Naive thymus-derived CD4-positive, alpha-beta T cell (primary cell): ENCODE results near the gene SHROOM4. TPM values are rescaled to one million over a fixed set of nuclear protein-coding genes. Genes with fewer than 3 reads are reported as not detected.

Experiments
- ATAC-seq: fragments of 150-1000 bp; cut with Tn5 transposase; 2 replicates; pipeline ENCODE4 v1.10.0; 2021; ENCODE audit warnings: mild to moderate bottlenecking, moderate library complexity
- CTCF ChIA-PET: fragments of 350-600 bp; sonication (Branson Sonifier 250); formaldehyde crosslinking; loops from one replicate; lab custom pipeline; 2021; ENCODE audit warnings: antibody characterized with exemption; lab: Charles Lee
- POLR2A ChIA-PET: fragments of 350-600 bp; sonication (Branson Sonifier 250); formaldehyde crosslinking; loops from one replicate; lab custom pipeline; 2021; ENCODE audit warnings: antibody characterized with exemption, inconsistent platforms; lab: Charles Lee
- DNase-seq, 9 donors: peaks; one replicate each; pipeline versions ENCODE4 v3.0.0 to v3.0.0-alpha.2; 2020 to 2022; ENCODE audit warnings: mixed read lengths in 1 of 9
- H3K27ac ChIP-seq: one replicate; pipeline ENCODE4 v1.7.0; 2013; ENCODE audit warnings: mild to moderate bottlenecking, low read depth, low read length, moderate library complexity
- H3K27me3 ChIP-seq, 2 donors: one replicate each; pipeline ENCODE4 v1.7.0; 2013; ENCODE audit warnings: low read length in 2 of 2, mild to moderate bottlenecking in 2 of 2, moderate library complexity in 2 of 2; ENCODE audit not compliant: control insufficient read depth in 2 of 2, insufficient read depth in 2 of 2
- H3K36me3 ChIP-seq, 3 experiments: 1 replicate in 2 of 3; 2 replicates in 1 of 3; pipeline ENCODE4 v1.7.0; 2013; ENCODE audit warnings: low read length in 3 of 3, mild to moderate bottlenecking in 3 of 3, moderate library complexity in 1 of 3; ENCODE audit not compliant: insufficient read depth in 3 of 3, control insufficient read depth in 2 of 3
- H3K4me1 ChIP-seq, 2 donors: one replicate each; pipeline ENCODE4 v1.7.0; 2013; ENCODE audit warnings: low read length in 2 of 2, mild to moderate bottlenecking in 2 of 2, moderate library complexity in 1 of 2; ENCODE audit not compliant: control insufficient read depth in 2 of 2, insufficient read depth in 2 of 2
- H3K4me3 ChIP-seq: 2 replicates; pipeline ENCODE4 v1.7.0; 2013; ENCODE audit warnings: mild to moderate bottlenecking, low read length
- H3K9me3 ChIP-seq, 3 experiments: 1 replicate in 2 of 3; 2 replicates in 1 of 3; pipeline ENCODE4 v1.7.0; 2013; ENCODE audit warnings: low read length in 3 of 3; ENCODE audit not compliant: control insufficient read depth in 2 of 3
- H3K27ac Mint-ChIP-seq, 9 donors: one replicate each; pipeline ENCODE4 v1.8.0; 2020 to 2022; ENCODE audit warnings: mixed read lengths in 9 of 9, mild to moderate bottlenecking in 8 of 9, moderate library complexity in 5 of 9, inconsistent platforms in 2 of 9
- H3K27me3 Mint-ChIP-seq, 5 donors: one replicate each; pipeline ENCODE4 v1.8.0; 2021 to 2022; ENCODE audit warnings: mixed read lengths in 5 of 5, mild to moderate bottlenecking in 1 of 5
- H3K36me3 Mint-ChIP-seq, 5 donors: one replicate each; pipeline ENCODE4 v1.8.0; 2020 to 2022; ENCODE audit warnings: mixed read lengths in 5 of 5, mild to moderate bottlenecking in 3 of 5, inconsistent platforms in 1 of 5
- H3K4me1 Mint-ChIP-seq, 7 donors: one replicate each; pipeline ENCODE4 v1.8.0; 2020 to 2022; ENCODE audit warnings: mixed read lengths in 7 of 7, mild to moderate bottlenecking in 3 of 7, inconsistent platforms in 1 of 7
- H3K4me3 Mint-ChIP-seq, 10 donors: one replicate each; pipeline ENCODE4 v1.8.0; 2020 to 2022; ENCODE audit warnings: mild to moderate bottlenecking in 10 of 10, mixed read lengths in 10 of 10, moderate library complexity in 6 of 10, inconsistent platforms in 2 of 10
- H3K9me3 Mint-ChIP-seq, 11 donors: one replicate each; pipeline ENCODE4 v1.8.0; 2020 to 2022; ENCODE audit warnings: mixed read lengths in 11 of 11, mild to moderate bottlenecking in 4 of 11, inconsistent platforms in 1 of 11, moderate library complexity in 1 of 11
- intact Hi-C, 2 donors: fragments of 100-400 bp; cut with micrococcal nuclease; formaldehyde crosslinking; loops; one replicate each; pipeline ENCODE4 v1.15.1; 2023
- polyA plus RNA-seq, 2 donors: library from polyadenylated mRNA; unstranded; fragments of 300-500 nt; fragmentation: Illumina TruSeq; gene quantifications; one replicate each; pipeline ENCODE4 v1.2.3, GENCODE V29; 2021
- total RNA-seq, 6 experiments: library from RNA in 5 of 6; stranded (reverse) in 5 of 6; gene quantifications; 1 replicate in 5 of 6; 2 replicates in 1 of 6; pipeline ENCODE4 v1.2.3 and lab custom pipeline; 2021 to 2026

SHROOM4 gene
- total and polyA plus RNA-seq, 7 experiments from 2014 or later, result 0.05 TPM; not detected in 6

DNA sequence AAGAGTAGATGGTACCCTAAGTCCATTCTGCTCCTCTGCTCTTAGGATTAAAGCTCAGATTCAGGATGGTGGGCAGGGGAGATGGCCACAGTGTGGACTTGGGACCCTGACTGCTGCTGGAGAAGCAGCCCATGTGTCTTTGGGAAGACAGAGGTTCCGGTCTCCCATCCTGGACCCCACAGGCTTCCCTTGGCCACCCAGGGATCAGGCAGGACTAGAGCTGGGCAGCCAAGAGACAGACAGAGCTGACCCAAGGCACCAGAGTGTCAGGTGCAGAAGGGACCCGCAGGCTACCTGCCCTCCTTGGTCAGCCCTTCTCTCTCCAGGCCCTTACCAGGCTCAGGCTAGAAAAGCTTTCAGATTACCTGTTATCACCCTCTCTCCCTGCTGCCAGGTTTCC, 25.7 kb upstream of the SHROOM4 start:
- Histone ChIP-seq H3K27ac (no peak overlapping the region), H3K4me1 (no peaks in the 10 kb centered on the region), H3K36me3 (no peaks in the 10 kb centered on the region), H3K27me3 (no peaks in the 10 kb centered on the region), H3K4me3 (no peak overlapping the region), H3K9me3 (no peaks in the 10 kb centered on the region)
- no peak overlapping the region for H3K4me3 Mint-ChIP-seq
- CTCF ChIA-PET, result no interaction called here
- no peak overlapping the region for H3K27ac Mint-ChIP-seq
- no peaks in the 10 kb centered on the region for H3K4me1 Mint-ChIP-seq
- no peaks in the 10 kb centered on the region for H3K36me3 Mint-ChIP-seq
- ATAC-seq, result no peak
- H3K27me3 Mint-ChIP-seq, result peaks cover 0 to 5% (median 0%) of the 10 kb centered on the region in 5 donors
- no peak for DNase-seq
- H3K9me3 Mint-ChIP-seq, result peaks cover 0 to 2% (median 0%) of the 10 kb centered on the region in 11 donors
- POLR2A ChIA-PET, result no interaction called here
- intact Hi-C loops, result no loop called here

DNA sequence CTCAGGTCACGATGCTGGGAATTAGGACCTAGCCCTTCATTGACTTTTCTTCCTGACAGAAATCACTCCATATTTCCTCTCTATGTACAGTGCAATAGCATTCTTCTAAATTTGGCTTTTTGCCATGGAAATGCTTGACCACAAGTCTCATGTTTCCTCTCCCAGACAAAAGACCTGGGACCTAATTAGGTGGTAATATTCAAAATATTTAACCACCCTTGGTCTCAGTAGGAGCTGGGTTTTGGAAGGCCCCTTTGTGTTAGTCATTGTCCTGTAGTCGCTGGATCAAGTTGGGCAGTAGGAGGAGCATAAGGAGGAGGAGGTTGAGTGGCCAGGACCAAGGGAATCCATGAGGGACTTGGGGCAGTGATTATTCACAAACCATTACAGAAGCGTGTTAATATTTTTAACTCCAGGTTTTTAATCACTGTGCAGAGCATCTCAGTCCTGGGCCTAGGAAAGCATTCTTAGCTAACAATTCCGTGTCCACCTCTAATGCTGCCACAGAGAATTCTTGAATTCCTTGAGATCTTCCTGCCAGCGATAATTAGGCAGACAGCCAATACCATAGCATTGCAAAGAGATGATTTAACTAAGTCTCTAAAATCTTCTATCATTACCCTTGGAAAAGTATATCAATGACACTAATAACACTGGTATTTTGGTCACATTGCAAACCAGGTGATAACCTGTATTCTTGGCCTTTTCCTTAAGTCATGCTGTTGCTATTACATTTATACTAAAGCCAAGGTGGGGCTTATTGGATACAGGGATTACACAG, 25.0 kb upstream of the SHROOM4 start:
- H3K27me3 Mint-ChIP-seq, result peaks cover 0 to 5% (median 4%) of the 10 kb centered on the region in 5 donors
- ChIA-PET CTCF (no interaction called here), POLR2A (no interaction called here)
- intact Hi-C loops, result no loop called here
- H3K9me3 Mint-ChIP-seq, result peaks cover 0 to 2% (median 0%) of the 10 kb centered on the region in 11 donors
- Histone ChIP-seq H3K27ac (no peak overlapping the region), H3K4me3 (no peak overlapping the region), H3K9me3 (no peaks in the 10 kb centered on the region), H3K36me3 (no peaks in the 10 kb centered on the region), H3K4me1 (no peaks in the 10 kb centered on the region), H3K27me3 (no peaks in the 10 kb centered on the region)
- H3K4me1 Mint-ChIP-seq, result no peaks in the 10 kb centered on the region
- H3K36me3 Mint-ChIP-seq, result no peaks in the 10 kb centered on the region
- no peak for DNase-seq
- H3K4me3 Mint-ChIP-seq, result no peak overlapping the region
- no peak for ATAC-seq
- H3K27ac Mint-ChIP-seq, result no peak overlapping the region

DNA sequence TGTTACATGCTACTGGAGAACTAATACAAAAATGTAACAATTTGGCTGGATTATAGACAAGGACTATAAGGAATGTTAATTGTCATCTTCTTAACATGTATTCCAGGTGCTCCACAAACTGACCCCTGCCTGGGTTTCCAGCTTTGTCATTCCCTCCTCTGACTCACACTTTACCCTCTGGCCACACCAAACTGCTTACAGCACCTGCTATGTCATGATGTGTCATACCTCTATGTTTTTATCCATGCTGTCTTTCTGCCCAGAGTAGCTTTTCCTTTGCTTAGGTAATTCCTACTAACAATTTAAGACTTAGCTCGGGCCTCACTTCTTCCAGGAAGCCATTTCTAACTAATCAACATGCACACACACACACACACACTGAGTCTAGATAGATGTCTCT, 14.0 kb upstream of the SHROOM4 start:
- Mint-ChIP-seq H3K36me3 (no peaks in the 10 kb centered on the region), H3K27ac (no peak overlapping the region), H3K4me1 (no peaks in the 10 kb centered on the region), H3K9me3 (no peaks in the 10 kb centered on the region), H3K27me3 (peaks cover 0 to 2% (median 0%) of the 10 kb centered on the region in 5 donors), H3K4me3 (no peak overlapping the region)
- DNase-seq (no peak), ATAC-seq (no peak)
- Histone ChIP-seq H3K36me3 (no peaks in the 10 kb centered on the region), H3K4me1 (no peaks in the 10 kb centered on the region), H3K27ac (no peak overlapping the region), H3K9me3 (no peaks in the 10 kb centered on the region), H3K27me3 (no peaks in the 10 kb centered on the region), H3K4me3 (no peak overlapping the region)
- ChIA-PET CTCF (no interaction called here), POLR2A (no interaction called here)
- intact Hi-C loops, result no loop called here

DNA sequence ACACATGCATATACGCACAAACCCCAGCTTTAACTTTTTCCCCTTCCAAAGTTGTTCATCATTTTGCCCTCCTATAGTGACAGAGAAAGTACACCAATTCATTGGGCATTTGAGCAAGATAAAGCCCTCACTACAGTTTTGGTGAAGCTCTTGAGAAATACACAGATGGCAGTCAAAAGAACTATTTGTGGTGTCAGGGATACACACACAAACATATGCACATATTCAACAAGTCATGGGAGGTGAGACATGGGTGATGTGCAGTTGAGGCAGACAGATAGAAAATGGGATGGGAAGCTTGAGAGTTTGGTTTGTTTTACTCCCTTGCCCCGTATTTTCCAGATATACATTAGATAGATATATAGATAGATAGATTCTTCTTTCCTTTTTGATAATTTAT, 11.8 kb upstream of the SHROOM4 start:
- ChIA-PET POLR2A (no interaction called here), CTCF (no interaction called here)
- no peaks in the 10 kb centered on the region for H3K4me1 Mint-ChIP-seq

DNA sequence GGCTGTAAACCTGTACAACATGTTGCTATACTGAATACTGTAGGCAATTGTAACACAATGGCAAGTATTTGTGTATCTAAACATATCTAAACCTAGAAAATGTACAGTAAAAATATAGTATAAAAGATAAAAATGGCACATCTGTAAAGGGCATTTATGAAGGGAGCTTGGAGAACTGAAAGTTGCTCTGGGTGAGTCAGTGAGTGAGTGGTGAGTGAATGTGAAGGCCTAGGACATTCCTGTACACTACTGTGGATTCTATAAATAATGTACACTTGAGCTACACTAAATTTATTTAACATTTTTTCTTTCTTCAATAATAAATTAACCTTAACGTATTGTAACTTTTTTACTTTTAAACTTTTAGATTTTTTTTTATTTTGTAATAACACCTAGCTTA, 5.0 kb upstream of the SHROOM4 start:
- no peak overlapping the region for H3K4me3 Mint-ChIP-seq
- H3K36me3 ChIP-seq, result no peaks in the 10 kb centered on the region
- ChIA-PET CTCF (no interaction called here), POLR2A (no interaction called here)
- H3K9me3 ChIP-seq, result no peaks in the 10 kb centered on the region
- no peaks in the 10 kb centered on the region for H3K27me3 ChIP-seq
- H3K4me1 Mint-ChIP-seq, result peaks cover 0 to 4% (median 1%) of the 10 kb centered on the region in 7 donors
- intact Hi-C loops, result no loop called here
- no peak overlapping the region for H3K27ac Mint-ChIP-seq
- no peak overlapping the region for H3K4me3 ChIP-seq
- H3K36me3 Mint-ChIP-seq, result no peaks in the 10 kb centered on the region
- H3K9me3 Mint-ChIP-seq, result peaks cover 0 to 2% (median 0%) of the 10 kb centered on the region in 11 donors
- ATAC-seq, result no peak
- DNase-seq, result no peak
- H3K4me1 ChIP-seq, result no peaks in the 10 kb centered on the region
- H3K27ac ChIP-seq, result no peak overlapping the region
- peaks cover 7 to 24% (median 12%) of the 10 kb centered on the region in 5 donors for H3K27me3 Mint-ChIP-seq

More for the DNA sequence above, 11.8 kb upstream of the SHROOM4 start:
- Mint-ChIP-seq H3K27me3 (no peaks in the 10 kb centered on the region), H3K36me3 (no peaks in the 10 kb centered on the region), H3K4me3 (no peak overlapping the region), H3K9me3 (no peaks in the 10 kb centered on the region), H3K27ac (no peak overlapping the region)
- no peaks in the 10 kb centered on the region for H3K9me3 ChIP-seq
- DNase-seq (no peak), ATAC-seq (no peak)
- no peaks in the 10 kb centered on the region for H3K4me1 ChIP-seq
- intact Hi-C loops, result no loop called here
- H3K27ac ChIP-seq, result no peak overlapping the region
- H3K27me3 ChIP-seq, result no peaks in the 10 kb centered on the region
- no peak overlapping the region for H3K4me3 ChIP-seq
- H3K36me3 ChIP-seq, result no peaks in the 10 kb centered on the region

- POLR2A ChIA-PET, result no interaction called here
- H3K27me3 Mint-ChIP-seq, result peaks cover 14 to 46% (median 23%) of the 10 kb centered on the region in 5 donors
- CTCF ChIA-PET, result no interaction called here
Measured at GRCh38 chrX:50815120-50815519, 1.1 kb upstream of the SHROOM4 start.

GRCh38 chrX:50814701-50815100, 707 bp upstream of the SHROOM4 start:
- no peak overlapping the region for H3K27ac Mint-ChIP-seq
- no peak overlapping the region for H3K27ac ChIP-seq
- no peaks in the 10 kb centered on the region for H3K9me3 Mint-ChIP-seq
- CTCF ChIA-PET, result no interaction called here
- POLR2A ChIA-PET, result no interaction called here
- H3K36me3 Mint-ChIP-seq, result peaks cover 0 to 4% (median 0%) of the 10 kb centered on the region in 5 donors
- H3K4me3 Mint-ChIP-seq, result peak overlapping the region in 3 of 10 donors; percentile 47 to 74 (median 62)
- H3K4me1 Mint-ChIP-seq, result peaks cover 0 to 4% (median 2%) of the 10 kb centered on the region in 7 donors
- no peak overlapping the region for H3K4me3 ChIP-seq
- peaks cover 17 to 46% (median 27%) of the 10 kb centered on the region in 5 donors for H3K27me3 Mint-ChIP-seq
- H3K9me3 ChIP-seq, result no peaks in the 10 kb centered on the region
- no peak for DNase-seq
- intact Hi-C loops, result no loop called here
- no peaks in the 10 kb centered on the region for H3K36me3 ChIP-seq
- ATAC-seq, result no peak
- H3K4me1 ChIP-seq, result no peaks in the 10 kb centered on the region
- no peaks in the 10 kb centered on the region for H3K27me3 ChIP-seq

More at GRCh38 chrX:50815120-50815519, 1.1 kb upstream of the SHROOM4 start:
- Histone ChIP-seq H3K4me1 (no peaks in the 10 kb centered on the region), H3K4me3 (no peak overlapping the region), H3K9me3 (no peaks in the 10 kb centered on the region), H3K36me3 (no peaks in the 10 kb centered on the region), H3K27me3 (no peaks in the 10 kb centered on the region), H3K27ac (no peak overlapping the region)
- Mint-ChIP-seq H3K27ac (no peak overlapping the region), H3K4me3 (peak overlapping the region in 3 of 10 donors; percentile 25 to 61 (median 47)), H3K4me1 (peaks cover 0 to 4% (median 2%) of the 10 kb centered on the region in 7 donors), H3K36me3 (peaks cover 0 to 4% (median 0%) of the 10 kb centered on the region in 5 donors), H3K9me3 (no peaks in the 10 kb centered on the region)
- DNase-seq, result no peak
- intact Hi-C loops, result no loop called here
- ATAC-seq, result no peak
